ENCODE measurements around the gene YPEL2. TPM values are rescaled to one million over a fixed set of nuclear protein-coding genes. Genes with fewer than 3 reads are reported as not detected.

Gene YPEL2
- polyA plus RNA-seq, result 5.9 TPM in 2 replicates

GRCh38 chr17:59331129-59331928 is at the start of gene YPEL2:
YPEL2 (plus strand) TSS chr17:59331655; CDS start chr17:59353410, 21,755 bp downstream.

Other genes with a start within 250 kb of the YPEL2 start
- 161 and 162 TPM in 2 replicates for gene TRIM37, start 224.8 kb upstream of the YPEL2 start, polyA plus RNA-seq
- 59.6 and 60.2 TPM in 2 replicates for gene SKA2, start 176.5 kb upstream of the YPEL2 start, polyA plus RNA-seq
- 0.20 and 0.28 TPM in 2 replicates for gene PRR11, start 175.9 kb upstream of the YPEL2 start, polyA plus RNA-seq
- gene SMG8, start 121.6 kb upstream of the YPEL2 start, polyA plus RNA-seq, result 4.2 and 4.9 TPM in 2 replicates
- 109 and 139 TPM in 2 replicates for gene GDPD1, start 111.1 kb upstream of the YPEL2 start, polyA plus RNA-seq
- gene DHX40, start 234.0 kb downstream of the YPEL2 start, polyA plus RNA-seq, result 17.0 and 18.0 TPM in 2 replicates